GM19351 (cell line): ENCODE measurements around the gene PLD6.

Experiments
- ATAC-seq: cut with Tn5 transposase; IDR thresholded peaks from one replicate; pipeline ENCODE4 v1.9.1; 2021; ENCODE audit warnings: mild to moderate bottlenecking, moderate library complexity; ENCODE audit not compliant: unreplicated experiment

PLD6 gene

GRCh38 chr17:17157041-17157440 lies 49.1 kb downstream of the PLD6 start:
- no peak for ATAC-seq

GRCh38 chr17:17156511-17156910 lies 49.6 kb downstream of the PLD6 start:
- ATAC-seq = no peak

GRCh38 chr17:17156107-17156506 lies 50.0 kb downstream of the PLD6 start:
- no peak for ATAC-seq

- no peak for ATAC-seq
These were observed 50.6 kb downstream of the PLD6 start for GRCh38 chr17:17155568-17155967.

DNA sequence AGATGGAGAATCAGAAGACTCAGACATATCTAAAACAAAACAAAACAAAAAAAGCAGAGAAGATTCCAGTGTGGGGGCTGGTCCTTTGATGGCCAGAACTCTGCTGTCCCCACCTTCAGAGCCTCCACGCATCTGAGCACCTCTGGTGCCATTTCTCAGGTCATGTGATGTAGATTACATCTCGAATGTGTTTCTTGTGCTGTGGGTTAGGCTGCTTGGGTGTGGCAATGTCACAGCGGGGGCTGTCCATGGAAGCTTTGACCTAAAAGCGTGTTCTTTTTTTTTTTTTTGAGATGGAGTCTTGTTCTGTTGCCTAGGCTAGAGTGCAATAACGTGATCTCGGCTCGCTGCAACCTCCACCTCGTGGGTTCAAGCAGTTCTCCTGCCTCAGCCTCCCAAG lies 51.2 kb downstream of the PLD6 start:
- no peak for ATAC-seq

DNA sequence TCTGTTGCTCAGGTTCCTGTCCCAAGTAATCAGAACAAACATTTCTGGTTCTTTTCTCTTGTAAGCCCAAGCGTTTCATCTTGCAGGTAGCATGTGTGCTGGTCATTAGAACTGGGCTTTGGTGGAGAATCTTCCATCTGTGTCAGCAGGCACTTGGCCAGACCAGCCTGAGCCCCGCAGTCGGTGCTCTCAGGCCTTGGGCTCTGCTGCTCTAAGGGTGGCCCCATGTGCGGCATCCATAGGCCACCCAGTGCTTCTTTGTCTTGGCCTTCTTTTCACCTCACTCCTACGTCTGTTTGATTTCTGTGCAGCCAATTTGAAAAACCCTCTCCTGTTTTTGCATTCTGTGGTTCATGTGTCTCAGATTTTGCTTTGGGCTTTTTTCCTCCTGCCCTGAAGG lies 51.6 kb downstream of the PLD6 start:
- no peak for ATAC-seq

GRCh38 chr17:17153709-17154108 lies 52.4 kb downstream of the PLD6 start:
- ATAC-seq = no peak

DNA sequence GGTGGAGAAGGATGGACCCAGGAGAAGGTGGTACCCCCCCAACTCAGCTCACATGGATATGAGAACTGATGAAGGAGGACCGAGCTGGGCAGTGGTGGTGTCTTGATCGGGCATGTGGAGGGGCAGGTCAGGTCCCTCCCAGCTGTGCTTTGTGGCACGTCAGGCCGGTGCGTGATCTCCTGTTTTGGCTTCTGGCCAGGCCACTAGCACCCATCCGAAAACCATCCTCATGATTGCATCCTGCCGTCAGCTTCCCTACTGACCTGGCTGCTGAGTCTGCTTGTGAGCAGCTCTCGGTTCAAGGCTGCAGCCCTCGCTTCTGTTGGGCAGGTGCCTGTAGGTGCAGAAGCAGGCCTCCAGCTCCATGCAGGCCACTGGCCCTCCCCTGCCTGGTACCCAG lies 53.1 kb downstream of the PLD6 start:
- no peak for ATAC-seq

DNA sequence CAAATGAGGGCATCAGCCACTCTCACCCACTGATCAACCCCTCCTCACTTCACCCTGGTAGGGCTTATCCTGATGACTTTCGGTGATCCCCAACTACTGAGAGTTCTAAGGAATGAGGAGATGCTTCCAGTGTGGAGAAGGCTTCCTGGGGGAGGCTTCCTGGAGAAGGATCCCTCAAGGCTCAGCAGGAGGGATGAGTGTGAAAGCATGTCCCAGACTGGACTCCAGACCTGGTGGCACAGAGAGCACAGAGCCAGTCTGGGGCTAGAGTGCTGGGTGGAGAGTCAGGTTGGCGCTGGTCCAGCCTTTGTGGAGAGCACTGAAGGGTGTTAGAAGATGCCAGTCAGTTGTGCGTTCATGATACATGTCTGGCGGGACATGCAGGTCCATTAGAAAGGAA lies 53.7 kb downstream of the PLD6 start:
- no peak for ATAC-seq

GRCh38 chr17:17151962-17152361 lies 54.2 kb downstream of the PLD6 start:
- ATAC-seq = no peak

DNA sequence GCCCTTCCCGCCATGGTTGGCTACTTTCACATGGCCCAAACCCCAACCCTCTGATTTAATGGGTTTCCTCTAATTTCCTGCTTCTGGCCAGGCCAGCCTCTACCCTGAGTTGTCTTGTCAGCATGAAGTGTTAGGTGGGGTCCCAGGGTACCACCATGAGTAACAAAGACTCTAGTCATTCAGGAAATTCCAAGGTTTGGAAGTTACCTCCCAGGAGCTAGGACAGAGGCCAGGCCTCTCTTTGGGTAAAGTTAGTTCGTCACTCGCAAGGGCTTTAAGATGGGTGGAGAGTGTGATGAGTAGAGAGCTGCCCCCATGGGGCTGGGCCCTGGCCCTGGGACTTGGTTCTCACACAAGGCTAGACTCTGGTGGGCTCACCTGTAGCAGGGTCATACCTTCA lies 54.6 kb downstream of the PLD6 start:
- no peak for ATAC-seq

- ATAC-seq = no peak
These were observed 55.1 kb downstream of the PLD6 start for GRCh38 chr17:17151055-17151454.
